ENCODE measurements around the gene SLC29A1.
"Not testable (repeated sequence)": the region's sequence is repeated elsewhere in the genome, so short reads cannot be mapped to it uniquely, and the experiment has no call there.

The SLC29A1 gene

DNA sequence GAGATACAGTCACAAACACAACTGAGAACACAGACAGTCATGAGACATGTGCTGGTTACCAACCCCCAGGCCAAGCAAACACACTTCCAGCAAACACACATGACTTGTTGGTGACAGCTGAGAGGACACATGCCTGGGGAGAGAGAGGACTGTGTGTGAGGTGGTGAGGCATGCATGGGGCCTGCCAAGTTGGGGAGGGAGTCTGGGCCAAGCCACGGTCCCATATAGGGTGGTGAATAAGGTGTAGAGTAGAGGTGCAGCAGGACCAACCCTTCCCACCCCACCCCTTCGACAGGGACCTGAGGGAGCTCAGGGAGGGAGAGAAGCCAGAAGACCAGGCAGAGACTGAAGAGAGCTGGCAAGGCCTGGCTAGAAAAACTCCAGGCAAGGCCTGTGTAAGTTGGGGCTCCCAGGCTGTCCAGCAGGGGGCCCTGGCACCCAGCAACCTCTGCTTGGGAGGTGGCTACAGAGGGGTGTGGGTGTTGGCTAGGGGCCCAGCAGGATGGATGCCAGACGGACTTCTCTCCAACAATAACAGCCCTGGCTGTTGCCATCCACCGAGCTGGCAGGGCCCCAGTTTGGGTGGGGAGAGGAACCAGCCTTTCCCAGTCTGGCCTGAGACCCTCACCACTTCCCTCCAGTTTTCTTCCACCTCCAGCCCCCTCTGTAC is 2.0 kb upstream of the SLC29A1 start:
- peak in 53 of 58 donors; percentile 10 to 80 (median 59) for DNase-seq

DNA sequence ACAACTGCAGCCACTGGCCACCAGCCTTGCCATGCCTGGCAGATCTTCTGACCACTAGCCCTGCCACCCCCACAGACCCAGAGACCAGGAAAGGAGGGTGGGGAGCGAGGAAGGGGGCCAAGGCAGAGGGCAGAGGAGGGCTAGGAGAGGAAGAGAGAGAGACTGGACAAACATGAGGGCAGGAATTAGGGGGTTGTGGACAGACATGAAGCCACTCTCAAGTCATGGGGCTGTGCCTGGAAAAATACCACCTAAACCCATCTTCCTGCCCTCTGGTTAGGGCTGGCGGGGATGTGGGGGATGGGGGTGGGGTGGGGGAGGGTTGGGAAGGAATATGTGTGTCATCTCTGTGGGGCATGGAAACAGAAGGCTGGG is 1.4 kb upstream of the SLC29A1 start:
- no peak for DNase-seq

DNA sequence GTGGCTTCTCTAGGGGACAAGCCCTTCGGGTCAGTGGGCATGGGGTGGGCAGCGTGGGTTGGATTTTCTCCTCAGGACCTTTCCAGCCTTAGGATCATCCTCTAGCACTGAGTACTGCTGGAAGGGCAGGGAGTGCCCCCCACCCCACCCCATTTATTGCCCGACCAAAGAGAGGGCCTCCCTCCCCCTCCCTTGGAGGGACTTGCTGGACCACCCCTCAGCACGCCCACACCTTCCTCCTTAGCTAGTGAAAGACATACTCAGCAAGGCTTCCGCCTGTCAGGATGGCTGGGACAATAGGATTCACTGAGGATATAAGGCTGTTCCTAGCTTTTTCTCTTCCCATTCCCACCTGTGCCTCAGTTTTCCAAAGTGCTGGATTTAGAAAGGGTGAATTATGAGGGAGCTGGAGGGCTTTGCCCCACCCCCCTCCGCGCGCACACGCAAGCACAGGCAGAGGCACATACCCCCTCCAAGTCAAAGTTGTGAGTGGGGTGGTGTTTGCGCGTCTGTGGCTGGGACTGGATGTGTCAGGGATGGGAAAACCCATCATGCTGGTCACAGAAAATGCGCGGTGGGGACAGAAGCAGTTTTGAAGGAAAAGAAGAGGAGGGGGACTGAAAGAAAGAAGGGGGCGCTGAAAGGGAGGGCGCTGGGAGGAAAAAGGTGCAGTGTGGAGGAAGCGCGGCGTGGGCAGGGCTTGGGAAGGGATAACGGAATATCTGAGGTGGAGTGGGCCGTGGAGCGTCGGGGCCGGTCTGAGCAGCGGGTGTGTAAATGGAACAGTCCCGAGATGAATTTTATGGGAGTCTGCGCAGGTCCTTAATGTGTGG is 693 bp upstream of the SLC29A1 start:
- no peak for DNase-seq

DNA sequence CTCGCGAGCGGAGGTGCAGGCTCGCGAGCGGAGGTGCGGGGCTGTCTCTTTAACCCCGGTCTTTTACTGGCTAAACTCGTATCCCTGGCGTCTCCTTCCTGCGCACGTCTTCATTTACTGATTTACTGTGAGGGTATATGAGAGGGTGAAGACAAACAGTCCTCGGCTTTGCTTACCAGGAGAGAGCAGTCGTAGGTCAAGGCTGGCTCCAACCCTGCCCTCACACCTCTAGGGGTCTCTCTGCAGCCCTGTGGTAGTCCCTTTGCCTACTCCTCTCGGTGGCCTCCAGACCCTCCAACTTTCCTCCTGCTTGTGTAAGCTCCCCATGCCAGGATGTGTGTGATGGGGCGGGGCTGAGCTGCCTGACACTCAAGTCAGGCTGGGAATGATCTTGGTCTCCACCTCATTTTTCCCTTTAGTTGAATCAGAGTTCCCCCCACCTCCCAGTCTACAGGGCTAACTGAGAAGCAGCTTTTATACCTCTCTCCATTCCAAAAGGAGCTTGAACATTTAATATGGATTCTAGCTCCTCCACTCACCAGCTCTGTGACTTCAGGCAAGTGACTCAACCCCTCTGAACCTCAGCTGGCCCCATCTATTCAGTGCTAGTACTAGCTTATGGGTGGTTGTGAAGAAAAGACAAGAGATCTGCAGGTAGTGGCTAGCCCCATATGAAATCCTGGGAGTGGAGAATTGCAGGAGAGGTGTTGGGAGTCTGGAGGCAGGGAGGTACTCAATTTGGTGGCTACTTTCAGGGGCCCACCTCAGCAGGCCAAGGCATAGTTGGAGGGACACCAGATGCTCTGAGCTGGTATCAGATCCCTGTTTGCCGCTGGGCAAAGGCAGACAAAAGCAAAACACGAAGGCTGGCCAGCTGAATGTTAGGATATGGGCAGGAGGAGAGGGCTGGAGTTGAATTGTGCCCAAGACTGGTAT is 902 bp downstream of the SLC29A1 start:
- peak in 4 of 58 donors; percentile 7 to 37 (median 22) for DNase-seq

DNA sequence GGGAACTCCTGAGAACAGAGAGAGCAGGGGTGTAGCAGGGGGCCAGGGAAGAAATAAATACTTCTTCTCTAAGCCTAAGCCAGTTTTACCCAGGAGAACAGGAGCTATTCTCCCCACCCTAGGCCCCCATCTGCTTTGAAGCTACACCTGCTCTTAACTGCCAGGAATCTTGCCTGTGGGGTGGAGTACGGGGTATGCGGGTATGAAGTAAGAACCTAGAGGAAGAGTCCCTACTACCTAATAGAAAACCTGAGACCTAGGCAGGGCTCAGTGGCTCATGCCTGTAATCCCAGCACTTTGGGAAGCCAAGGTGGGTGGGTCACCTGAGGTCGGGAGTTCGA is 1.5 kb downstream of the SLC29A1 start:
- no peak for DNase-seq

DNA sequence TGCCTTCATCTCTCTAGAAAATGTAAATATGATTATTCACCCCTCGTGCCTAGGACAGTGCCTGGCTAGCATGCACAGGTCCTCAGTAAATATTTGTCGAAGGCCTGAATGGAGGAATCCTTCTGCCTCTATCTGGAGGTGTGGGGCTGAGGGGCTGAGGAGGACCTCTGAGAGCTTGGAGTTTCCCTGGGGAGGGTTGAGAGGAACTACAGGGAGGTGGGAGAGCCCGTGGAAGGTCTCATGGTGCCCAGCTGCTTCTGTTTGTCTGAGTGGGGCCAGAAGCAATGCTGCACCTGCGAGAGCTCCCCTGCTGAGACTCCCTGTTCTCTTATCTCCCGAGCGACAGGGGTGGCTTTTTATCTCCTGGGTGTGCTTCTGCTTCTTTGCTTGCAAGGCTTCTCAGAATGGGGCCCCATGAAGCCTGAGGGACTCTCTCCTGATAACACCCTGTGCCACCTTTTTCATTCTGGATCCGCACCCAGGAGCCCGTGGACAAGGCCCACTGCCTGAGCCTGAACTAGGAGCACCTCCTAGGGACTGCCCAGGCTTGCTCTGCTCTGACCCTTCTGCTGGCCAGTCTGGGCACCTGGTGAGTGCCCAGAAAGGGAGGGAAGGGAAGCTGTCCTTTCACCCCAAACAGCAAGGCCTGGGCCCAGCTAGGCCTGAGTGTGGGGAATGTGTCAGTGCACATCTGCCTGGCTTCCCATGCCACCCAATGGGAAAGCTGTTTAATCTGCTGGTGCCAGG is 2.4 kb downstream of the SLC29A1 start:
- DNase-seq: no peak

DNA sequence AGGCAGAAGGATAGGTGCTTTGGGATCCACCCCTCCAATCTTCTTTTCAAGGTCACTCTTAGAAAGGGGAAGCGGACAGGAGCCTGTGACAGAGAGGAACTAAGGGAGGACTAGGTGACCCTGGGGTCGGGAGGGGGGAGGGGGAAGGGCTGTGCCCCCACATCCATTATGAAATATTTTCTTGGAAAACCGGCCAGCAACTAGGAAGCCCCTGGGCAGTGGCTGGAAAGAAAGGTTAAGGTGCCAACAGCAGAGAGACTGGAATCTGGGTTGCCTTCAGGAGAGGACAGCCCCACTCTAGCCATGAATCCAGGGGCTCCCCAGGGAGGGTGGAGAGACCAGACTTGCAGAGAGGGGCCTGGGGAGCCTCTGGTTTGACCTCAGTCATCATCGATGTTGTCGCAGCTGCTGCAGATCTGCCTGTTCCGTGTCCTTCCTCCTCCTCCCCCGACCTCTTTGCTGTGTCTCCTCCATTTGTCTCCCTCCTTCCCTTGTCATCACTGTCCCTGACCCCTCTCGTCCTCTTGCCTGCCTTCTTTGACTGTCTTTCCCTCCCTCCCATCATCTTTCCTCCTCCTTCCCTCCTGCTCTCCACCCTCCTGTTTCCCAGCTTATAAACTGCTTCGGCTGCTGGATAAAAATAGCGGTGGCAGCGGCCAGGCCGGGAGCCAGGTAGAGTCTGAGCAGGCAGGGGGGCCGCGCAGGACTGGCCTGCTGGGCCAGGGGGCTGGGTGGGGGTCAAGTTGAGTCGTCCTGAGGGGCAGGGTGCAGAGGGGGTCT is 3.2 kb downstream of the SLC29A1 start:
- DNase-seq: peak in 13 of 58 donors; percentile 11 to 62 (median 24)

DNA sequence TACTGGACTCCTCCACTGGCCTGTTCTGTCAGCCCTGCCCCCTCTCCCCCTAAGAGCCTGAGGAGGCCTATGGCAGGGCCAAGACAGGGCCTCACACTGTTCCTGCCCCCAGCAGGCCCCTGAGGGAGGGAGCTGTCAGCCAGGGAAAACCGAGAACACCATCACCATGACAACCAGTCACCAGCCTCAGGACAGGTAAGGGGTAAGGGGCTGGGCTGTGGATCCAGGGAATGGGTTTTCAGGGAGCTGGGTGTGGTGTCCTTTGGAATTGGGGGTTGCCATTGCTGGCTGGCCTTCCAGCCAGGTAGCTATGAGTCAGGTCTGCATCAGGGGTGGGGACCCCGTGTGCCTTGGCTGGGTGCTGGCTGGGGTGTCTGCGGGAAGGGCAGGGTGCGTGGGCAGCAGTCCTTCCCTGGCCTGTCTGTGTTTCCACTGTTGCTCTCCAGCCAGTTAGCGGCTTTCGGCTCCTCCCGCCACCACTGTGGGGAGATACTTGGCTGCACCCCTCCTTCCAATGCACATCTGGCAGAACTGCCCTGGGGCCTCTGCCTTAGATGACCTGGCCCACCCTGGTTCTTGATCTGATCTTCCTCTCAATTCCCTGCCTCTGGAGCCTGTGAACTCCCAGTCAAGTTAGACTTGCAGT is 3.9 kb downstream of the SLC29A1 start:
- peak in 1 of 58 donors; percentile 20 for DNase-seq

DNA sequence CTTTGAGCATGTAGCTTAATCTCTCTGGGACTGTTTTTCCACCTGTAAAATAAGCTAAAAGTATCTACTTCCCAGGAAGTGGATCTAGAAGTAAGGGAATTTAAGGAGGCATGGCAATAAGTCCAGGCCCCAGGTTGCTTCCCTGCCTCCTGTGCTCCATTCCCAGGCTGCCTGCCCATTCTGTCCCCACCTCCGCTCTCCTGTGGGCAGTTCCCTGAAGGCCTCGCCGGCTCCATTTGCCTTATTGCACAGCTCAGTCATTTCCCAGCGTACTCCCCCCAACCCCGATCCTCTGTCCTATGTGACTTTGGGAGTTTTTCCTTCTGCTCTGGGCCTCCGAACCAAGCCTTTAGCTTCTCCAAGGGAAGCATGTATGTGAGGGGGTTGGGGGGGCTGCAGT is 4.6 kb downstream of the SLC29A1 start:
- peak in 1 of 58 donors; percentile 33 for DNase-seq

DNA sequence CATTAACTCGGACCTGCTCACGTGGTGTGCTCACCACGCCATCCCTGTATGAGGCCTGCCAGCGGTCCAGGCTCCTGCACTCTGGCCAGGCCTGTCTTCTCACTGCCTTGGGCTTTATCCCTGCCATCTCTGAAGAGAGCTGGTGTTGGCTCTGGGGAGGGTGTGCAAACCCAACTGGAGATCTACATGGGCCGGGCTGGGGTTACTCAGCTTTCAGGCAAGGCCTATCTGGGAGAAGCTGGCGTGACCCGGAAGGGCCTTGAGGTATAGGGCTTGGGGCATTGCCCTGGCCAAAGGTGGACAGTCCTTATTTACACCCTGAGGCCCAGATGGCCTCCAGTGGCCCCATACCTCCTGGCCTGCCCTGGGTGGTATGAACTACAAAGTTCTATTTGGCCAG is 5.0 kb downstream of the SLC29A1 start:
- DNase-seq: no peak

DNA sequence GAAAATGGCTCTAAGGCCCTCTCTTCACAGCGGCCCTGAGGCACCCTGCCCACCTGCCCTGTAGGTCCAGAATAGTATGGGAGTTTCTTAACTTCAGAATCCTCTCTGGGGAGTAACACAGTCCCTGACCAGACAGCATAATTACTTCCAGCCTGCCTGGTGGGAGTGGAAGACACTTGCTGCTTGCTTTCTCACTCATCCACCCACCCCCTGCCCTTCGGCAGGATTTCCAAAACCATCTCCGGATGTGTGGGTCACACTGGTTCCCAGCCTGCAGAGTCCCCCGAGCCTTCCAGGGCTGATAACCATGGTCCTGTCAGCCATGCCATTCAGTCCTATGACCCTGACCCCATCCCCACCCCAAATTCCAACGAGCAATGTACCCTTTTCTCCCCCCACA is 5.4 kb downstream of the SLC29A1 start:
- no peak for DNase-seq

DNA sequence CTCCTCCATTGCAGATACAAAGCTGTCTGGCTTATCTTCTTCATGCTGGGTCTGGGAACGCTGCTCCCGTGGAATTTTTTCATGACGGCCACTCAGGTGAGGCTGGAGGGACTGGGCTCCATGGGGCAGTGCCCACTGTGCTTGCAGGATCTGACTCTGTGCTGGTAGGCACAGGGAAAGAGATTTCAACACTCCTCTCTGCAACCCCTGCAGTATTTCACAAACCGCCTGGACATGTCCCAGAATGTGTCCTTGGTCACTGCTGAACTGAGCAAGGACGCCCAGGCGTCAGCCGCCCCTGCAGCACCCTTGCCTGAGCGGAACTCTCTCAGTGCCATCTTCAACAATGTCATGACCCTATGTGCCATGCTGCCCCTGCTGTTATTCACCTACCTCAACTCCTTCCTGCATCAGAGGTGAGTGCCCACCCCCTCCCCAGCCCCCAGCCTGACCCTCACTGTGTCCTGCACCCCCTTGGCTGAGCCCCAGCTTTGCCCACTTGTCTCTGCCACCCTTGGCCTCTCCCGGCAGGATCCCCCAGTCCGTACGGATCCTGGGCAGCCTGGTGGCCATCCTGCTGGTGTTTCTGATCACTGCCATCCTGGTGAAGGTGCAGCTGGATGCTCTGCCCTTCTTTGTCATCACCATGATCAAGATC is 6.1 kb downstream of the SLC29A1 start:
- DNase-seq: no peak

DNA sequence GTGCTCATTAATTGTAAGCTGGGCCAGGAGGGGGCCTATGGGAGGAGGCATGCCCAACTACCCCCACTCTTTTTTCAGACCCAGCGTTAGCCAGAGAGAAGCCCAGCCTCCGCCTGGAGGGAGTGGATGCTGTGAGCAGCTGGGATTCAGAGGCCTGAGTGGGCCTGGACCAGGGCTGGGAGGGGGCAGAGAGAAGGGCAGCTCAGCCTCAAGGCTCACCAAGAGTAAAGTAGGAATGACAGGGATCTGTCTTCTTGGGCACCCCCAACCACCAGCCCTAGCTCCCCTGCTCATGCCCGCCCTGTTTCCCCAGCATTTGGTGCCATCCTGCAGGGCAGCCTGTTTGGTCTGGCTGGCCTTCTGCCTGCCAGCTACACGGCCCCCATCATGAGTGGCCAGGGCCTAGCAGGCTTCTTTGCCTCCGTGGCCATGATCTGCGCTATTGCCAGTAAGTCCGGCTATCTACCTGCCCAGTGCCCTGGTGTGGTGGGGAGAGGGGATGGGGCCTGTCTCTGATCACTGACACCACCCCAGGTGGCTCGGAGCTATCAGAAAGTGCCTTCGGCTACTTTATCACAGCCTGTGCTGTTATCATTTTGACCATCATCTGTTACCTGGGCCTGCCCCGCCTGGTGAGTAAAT is 6.8 kb downstream of the SLC29A1 start:
- no peak for DNase-seq

DNA sequence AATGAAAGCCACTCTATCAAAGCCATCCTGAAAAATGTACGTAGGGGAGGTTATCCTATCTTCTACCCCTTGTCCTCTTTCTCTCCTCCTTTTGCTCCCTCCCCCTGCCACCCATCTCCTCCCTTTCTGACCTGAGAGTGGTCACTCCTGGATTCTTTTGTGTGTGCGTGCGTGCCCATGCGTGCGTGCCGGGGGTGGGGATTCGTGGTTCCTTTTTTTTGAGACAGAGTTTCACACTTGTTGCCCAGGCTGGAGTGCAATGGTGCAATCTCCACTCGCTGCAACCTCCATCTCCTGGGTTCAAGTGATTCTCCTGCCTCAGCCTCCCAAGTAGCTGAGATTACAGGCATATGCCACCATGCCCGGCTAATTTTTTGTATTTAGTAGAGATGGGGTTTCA is 8.0 kb downstream of the SLC29A1 start:
- not testable (repeated sequence) for DNase-seq

DNA sequence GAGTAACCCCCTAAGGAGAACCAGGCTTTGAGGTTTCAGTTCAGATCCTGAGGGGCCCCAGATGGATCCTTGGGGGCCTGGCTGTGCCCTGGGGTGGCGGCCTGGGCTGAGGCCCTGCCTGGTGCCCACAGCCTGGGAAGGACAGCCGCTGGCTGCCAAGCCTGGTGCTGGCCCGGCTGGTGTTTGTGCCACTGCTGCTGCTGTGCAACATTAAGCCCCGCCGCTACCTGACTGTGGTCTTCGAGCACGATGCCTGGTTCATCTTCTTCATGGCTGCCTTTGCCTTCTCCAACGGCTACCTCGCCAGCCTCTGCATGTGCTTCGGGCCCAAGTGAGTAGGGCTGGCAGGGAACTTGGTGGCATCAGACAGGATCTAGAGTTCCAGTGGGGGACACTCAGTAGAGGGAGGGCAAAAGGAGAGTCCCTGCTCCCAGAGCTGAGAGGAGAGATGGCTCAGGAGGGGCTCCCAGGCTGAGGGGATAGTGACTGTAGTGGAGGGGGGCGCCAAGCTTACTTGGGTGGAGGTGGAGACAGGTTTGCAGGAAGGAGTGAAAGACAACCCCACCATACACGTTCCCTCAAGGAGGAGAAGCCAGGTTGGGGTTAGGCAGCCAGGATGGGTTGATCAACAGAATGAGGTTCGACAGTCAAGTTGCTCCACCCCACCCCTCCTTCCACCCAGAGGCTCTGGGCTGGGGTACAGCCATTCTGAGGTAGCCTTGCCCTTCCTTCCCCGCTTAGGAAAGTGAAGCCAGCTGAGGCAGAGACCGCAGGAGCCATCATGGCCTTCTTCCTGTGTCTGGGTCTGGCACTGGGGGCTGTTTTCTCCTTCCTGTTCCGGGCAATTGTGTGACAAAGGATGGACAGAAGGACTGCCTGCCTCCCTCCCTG is 9.5 kb downstream of the SLC29A1 start:
- DNase-seq: no peak

DNA sequence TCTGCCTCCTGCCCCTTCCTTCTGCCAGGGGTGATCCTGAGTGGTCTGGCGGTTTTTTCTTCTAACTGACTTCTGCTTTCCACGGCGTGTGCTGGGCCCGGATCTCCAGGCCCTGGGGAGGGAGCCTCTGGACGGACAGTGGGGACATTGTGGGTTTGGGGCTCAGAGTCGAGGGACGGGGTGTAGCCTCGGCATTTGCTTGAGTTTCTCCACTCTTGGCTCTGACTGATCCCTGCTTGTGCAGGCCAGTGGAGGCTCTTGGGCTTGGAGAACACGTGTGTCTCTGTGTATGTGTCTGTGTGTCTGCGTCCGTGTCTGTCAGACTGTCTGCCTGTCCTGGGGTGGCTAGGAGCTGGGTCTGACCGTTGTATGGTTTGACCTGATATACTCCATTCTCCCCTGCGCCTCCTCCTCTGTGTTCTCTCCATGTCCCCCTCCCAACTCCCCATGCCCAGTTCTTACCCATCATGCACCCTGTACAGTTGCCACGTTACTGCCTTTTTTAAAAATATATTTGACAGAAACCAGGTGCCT is 10.2 kb downstream of the SLC29A1 start:
- DNase-seq: peak in 2 of 58 donors; percentile 29 to 63
